GM12874 (cell line): Measurements from ENCODE around the gene COX20.

ENCODE experiments used
- CTCF ChIP-seq: IDR thresholded peaks from 2 replicates; pipeline ENCODE4 v1.5.1; 2011; ENCODE audit warnings: low read depth, mild to moderate bottlenecking, control low read depth, low read length, moderate library complexity; ENCODE audit not compliant: insufficient read depth

Gene COX20, protein sequence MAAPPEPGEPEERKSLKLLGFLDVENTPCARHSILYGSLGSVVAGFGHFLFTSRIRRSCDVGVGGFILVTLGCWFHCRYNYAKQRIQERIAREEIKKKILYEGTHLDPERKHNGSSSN

DNA sequence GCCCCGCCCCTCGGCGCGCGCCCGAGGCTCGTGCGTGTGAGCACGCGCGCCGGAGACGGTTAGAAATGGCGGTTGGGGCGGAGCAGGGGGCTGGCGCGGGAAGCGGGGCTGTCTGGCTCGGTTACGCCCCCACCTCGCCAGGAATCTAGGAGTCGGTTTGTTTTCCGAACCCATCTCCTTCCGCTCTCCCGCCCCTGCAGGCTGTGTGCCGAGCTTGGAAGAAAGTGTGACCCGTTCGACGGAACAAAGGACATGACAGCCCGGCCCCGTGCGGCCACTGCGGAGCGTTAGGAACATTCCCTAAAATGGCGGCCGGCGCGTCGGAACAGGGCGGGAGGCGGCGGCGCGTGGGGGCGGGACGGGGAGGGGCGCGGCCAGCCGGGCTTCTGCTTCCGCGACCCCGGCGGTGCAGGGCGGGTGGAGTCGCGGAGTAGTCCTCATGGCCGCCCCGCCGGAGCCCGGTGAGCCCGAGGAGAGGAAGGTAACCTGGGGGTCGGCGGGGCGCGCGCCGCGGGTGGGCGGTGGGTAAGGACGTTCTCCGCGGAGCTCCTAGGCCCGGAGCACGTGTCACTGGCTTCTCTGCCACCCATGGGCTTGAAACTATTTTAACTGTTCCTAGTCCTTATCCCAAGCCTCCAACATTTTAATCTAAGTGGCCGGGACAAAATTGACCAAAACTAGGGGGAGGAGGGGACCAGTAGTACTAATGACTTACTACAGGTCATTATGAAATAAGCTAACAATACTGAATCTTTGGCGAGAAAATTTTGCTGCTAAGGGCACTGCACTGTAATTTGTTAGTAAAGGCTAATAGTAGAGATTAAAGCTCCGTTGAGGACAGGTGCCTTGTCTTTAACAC is at the start of gene COX20:
Gene COX20 (plus strand): TSS at position 383 of the 859 bp plus-strand sequence. CDS start 57 bp downstream, at position 440.
- TF ChIP-seq CTCF = no peak

GRCh38 chr1:244788493-244789275 is 46.8 kb upstream of the COX20 start:
- no peak for TF ChIP-seq CTCF

DNA sequence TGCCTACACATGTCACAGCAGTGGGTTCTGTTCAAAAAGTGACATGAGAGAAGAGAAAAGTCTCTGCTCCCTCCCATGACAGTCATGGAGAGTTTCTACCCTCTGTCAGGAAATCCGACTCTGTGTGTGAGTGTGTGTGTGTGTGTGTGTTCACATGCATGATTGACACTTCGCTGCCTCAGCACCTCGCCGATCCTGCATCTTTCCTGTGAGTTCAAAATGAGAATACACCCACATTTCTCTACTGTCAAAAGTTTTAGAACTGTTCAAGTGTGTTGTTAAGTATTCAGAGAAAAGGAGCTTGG is 46.2 kb upstream of the COX20 start:
- TF ChIP-seq CTCF = no peak

DNA sequence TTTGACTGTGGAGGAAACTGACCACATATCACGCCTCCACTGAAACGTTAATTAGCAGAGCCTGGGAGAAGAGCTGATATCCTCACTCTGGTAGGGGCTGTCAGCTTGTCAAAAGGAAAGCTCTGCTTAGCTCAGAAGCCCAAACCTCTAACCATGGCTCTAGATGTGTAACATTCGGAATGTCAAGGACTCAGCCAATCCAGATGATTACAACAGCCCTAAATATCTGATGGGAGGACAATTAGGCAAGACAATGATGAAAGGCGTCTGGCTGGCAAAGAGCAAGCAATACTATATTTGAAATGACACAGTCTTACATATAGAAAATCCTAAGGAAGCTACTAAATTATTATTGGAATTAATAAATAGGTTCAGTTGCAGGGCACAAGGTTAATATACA is 45.7 kb upstream of the COX20 start:
- TF ChIP-seq CTCF = no peak

DNA sequence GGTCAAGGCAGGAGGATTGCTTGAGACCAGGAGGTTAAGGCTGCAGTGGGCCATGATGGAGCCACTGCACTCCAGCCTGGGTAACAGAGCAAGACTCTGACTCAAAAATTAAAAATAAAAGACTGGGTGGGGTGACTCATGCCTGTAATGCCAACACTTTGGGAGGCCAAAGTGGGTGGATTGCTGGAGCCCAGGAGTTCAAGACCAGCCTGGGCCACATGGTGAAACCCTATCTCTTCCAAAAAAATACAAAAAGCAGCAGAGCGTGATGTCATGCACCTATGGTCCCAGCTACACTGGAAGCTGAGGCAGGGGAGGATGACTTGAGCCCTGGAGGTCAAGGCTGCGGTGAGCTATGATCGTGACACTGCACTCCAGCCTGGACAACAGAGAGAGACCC is 44.4 kb upstream of the COX20 start:
- no peak for TF ChIP-seq CTCF

GRCh38 chr1:244792188-244792850 is 43.1 kb upstream of the COX20 start:
- no peak for TF ChIP-seq CTCF

DNA sequence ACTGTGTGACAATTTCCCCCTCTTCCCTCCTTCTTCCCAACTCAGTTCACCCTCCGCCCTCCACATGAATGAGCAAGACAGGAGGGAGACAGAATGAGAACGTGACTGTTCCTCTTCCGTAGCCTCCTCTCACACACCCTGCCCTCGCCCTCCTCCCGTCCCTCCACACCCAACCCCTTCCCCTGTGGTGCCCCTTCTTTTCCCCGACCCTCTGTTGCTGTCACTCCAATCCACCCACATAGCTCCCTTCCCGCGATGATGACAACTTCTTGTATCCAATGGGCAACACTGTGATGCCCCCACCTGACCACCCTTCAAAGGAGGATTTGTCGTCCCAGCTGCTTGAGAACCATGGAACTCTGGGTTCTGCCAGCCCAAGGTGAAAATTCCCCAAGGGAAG is 41.4 kb upstream of the COX20 start:
- no peak for TF ChIP-seq CTCF
